ENCODE measurements around the gene ABCD2.
"Not testable (repeated sequence)": the region's sequence is repeated elsewhere in the genome, so short reads cannot be mapped to it uniquely, and the experiment has no call there.

The ABCD2 gene

GRCh38 chr12:39538679-39539104, 80.9 kb downstream of the ABCD2 start:
- DNase-seq (ENCODE audit: low read depth in 2 of 2), result no peak

- DNase-seq (ENCODE audit: low read depth in 2 of 2), result no peak
These were observed 85.7 kb downstream of the ABCD2 start for GRCh38 chr12:39533951-39534350.

- no peak for DNase-seq (ENCODE audit: low read depth in 2 of 2)
These were observed 87.2 kb downstream of the ABCD2 start for GRCh38 chr12:39532448-39532847.

GRCh38 chr12:39526974-39527373, 92.6 kb downstream of the ABCD2 start:
- no peak for DNase-seq (ENCODE audit: low read depth in 2 of 2)

- not testable (repeated sequence) for DNase-seq (ENCODE audit: low read depth in 2 of 2)
These were observed 97.4 kb downstream of the ABCD2 start for GRCh38 chr12:39522167-39522566.

GRCh38 chr12:39510001-39510400, 109.6 kb downstream of the ABCD2 start:
- DNase-seq (ENCODE audit: low read depth in 2 of 2), result no peak

GRCh38 chr12:39505554-39505953, 114.0 kb downstream of the ABCD2 start:
- no peak for DNase-seq (ENCODE audit: low read depth in 2 of 2)

GRCh38 chr12:39505023-39505422, 114.6 kb downstream of the ABCD2 start:
- DNase-seq (ENCODE audit: low read depth in 2 of 2), result no peak

GRCh38 chr12:39503439-39503838, 116.2 kb downstream of the ABCD2 start:
- DNase-seq (ENCODE audit: low read depth in 2 of 2), result no peak

- no peak for DNase-seq (ENCODE audit: low read depth in 2 of 2)
These were observed 116.9 kb downstream of the ABCD2 start for GRCh38 chr12:39502726-39503125.

Data from stimulated activated CD4-positive, alpha-beta T cell treated with anti-CD3 and anti-CD28 coated beads, Interleukin-12 subunit alpha, Interleukin-12 subunit beta, amount 100 ng/mL, for 24 hours (primary cell).